Measurements from ENCODE around the gene VEPH1. TPM values are rescaled to one million over a fixed set of nuclear protein-coding genes. Genes with fewer than 3 reads are reported as not detected.

The VEPH1 gene
- total RNA-seq, 5 donors from 2014 or later (not counting 1 experiment from before 2014, with no cell fraction given): 0.33 to 0.67 (median 0.35) TPM; not detected in 2

- H3K9me3 ChIP-seq: no peaks in the 10 kb centered on the region
- no peak overlapping the region for H3K27ac Mint-ChIP-seq
- H3K4me1 ChIP-seq (ENCODE audit: control insufficient read depth in 1 of 2, extremely low read depth in 1 of 2, insufficient read depth in 2 of 2, low read length in 2 of 2): no peaks in the 10 kb centered on the region
- no peak overlapping the region for H3K4me3 Mint-ChIP-seq
- no peak for ATAC-seq (replicated peaks in 1 of 4)
- no peaks in the 10 kb centered on the region for H3K36me3 Mint-ChIP-seq
- no peaks in the 10 kb centered on the region for H3K36me3 ChIP-seq (ENCODE audit: control insufficient read depth in 2 of 2, extremely low read depth in 1 of 2, insufficient read depth in 1 of 2, low read length in 1 of 2)
- H3K27me3 Mint-ChIP-seq: no peaks in the 10 kb centered on the region
- H3K9me3 Mint-ChIP-seq: no peaks in the 10 kb centered on the region
- H3K4me3 ChIP-seq (ENCODE audit: control insufficient read depth in 1 of 2, extremely low read depth in 1 of 2, low read length in 1 of 2): no peak overlapping the region
- ChIA-PET CTCF (no interaction called here), POLR2A (no interaction called here)
- no peak overlapping the region for H3K27ac ChIP-seq (ENCODE audit: low read length)
- DNase-seq: no peak
- H3K27me3 ChIP-seq (replicated peaks in 1 of 2; ENCODE audit: control insufficient read depth in 2 of 2, extremely low read depth in 1 of 2, insufficient read depth in 2 of 2, low read length in 1 of 2): no peaks in the 10 kb centered on the region
- no CpG with 5 or more reads among the region's 1 CpG for WGBS (ENCODE audit: insufficient coverage)
- H3K4me1 Mint-ChIP-seq: no peaks in the 10 kb centered on the region
Observed at GRCh38 chr3:157294491-157294890, 208.7 kb downstream of the VEPH1 start.

GRCh38 chr3:157290766-157291165 lies 212.4 kb downstream of the VEPH1 start:
- CTCF ChIA-PET: no interaction called here
- no peak for ATAC-seq (replicated peaks in 1 of 4)
- Mint-ChIP-seq H3K27me3 (no peaks in the 10 kb centered on the region), H3K9me3 (no peaks in the 10 kb centered on the region), H3K4me3 (no peak overlapping the region), H3K27ac (no peak overlapping the region), H3K36me3 (peaks cover 11% of the 10 kb centered on the region), H3K4me1 (no peaks in the 10 kb centered on the region)
- POLR2A ChIA-PET: no interaction called here
- WGBS (ENCODE audit: insufficient coverage): no CpG with 5 or more reads among the region's 2 CpGs
- no peaks in the 10 kb centered on the region for H3K4me1 ChIP-seq (ENCODE audit: control insufficient read depth in 1 of 2, extremely low read depth in 1 of 2, insufficient read depth in 2 of 2, low read length in 2 of 2)
- H3K36me3 ChIP-seq (ENCODE audit: control insufficient read depth in 2 of 2, extremely low read depth in 1 of 2, insufficient read depth in 1 of 2, low read length in 1 of 2): no peaks in the 10 kb centered on the region
- H3K4me3 ChIP-seq (ENCODE audit: control insufficient read depth in 1 of 2, extremely low read depth in 1 of 2, low read length in 1 of 2): no peak overlapping the region
- no peak overlapping the region for H3K27ac ChIP-seq (ENCODE audit: low read length)
- no peaks in the 10 kb centered on the region for H3K27me3 ChIP-seq (replicated peaks in 1 of 2; ENCODE audit: control insufficient read depth in 2 of 2, extremely low read depth in 1 of 2, insufficient read depth in 2 of 2, low read length in 1 of 2)
- no peak for DNase-seq
- H3K9me3 ChIP-seq: no peaks in the 10 kb centered on the region

- ChIA-PET CTCF (no interaction called here), POLR2A (no interaction called here)
Observed at GRCh38 chr3:157285966-157286365, 217.2 kb downstream of the VEPH1 start.

GRCh38 chr3:157285141-157285540 lies 218.1 kb downstream of the VEPH1 start:
- ATAC-seq (replicated peaks in 1 of 4) (no peak), DNase-seq (no peak)
- Mint-ChIP-seq H3K4me3 (no peak overlapping the region), H3K36me3 (peaks cover 11% of the 10 kb centered on the region), H3K9me3 (no peaks in the 10 kb centered on the region), H3K27me3 (no peaks in the 10 kb centered on the region), H3K4me1 (no peaks in the 10 kb centered on the region), H3K27ac (no peak overlapping the region)
- no peaks in the 10 kb centered on the region for H3K9me3 ChIP-seq
- ChIA-PET POLR2A (no interaction called here), CTCF (no interaction called here)
- no peaks in the 10 kb centered on the region for H3K36me3 ChIP-seq (ENCODE audit: control insufficient read depth in 2 of 2, extremely low read depth in 1 of 2, insufficient read depth in 1 of 2, low read length in 1 of 2)
- 100% methylated on average over 3 of the region's 4 CpGs for WGBS (ENCODE audit: insufficient coverage)
- no peaks in the 10 kb centered on the region for H3K27me3 ChIP-seq (replicated peaks in 1 of 2; ENCODE audit: control insufficient read depth in 2 of 2, extremely low read depth in 1 of 2, insufficient read depth in 2 of 2, low read length in 1 of 2)
- H3K4me1 ChIP-seq (ENCODE audit: control insufficient read depth in 1 of 2, extremely low read depth in 1 of 2, insufficient read depth in 2 of 2, low read length in 2 of 2): no peaks in the 10 kb centered on the region
- no peak overlapping the region for H3K4me3 ChIP-seq (ENCODE audit: control insufficient read depth in 1 of 2, extremely low read depth in 1 of 2, low read length in 1 of 2)
- no peak overlapping the region for H3K27ac ChIP-seq (ENCODE audit: low read length)

More at GRCh38 chr3:157285966-157286365, 217.2 kb downstream of the VEPH1 start:
- Mint-ChIP-seq H3K27ac (no peak overlapping the region), H3K27me3 (no peaks in the 10 kb centered on the region), H3K36me3 (peaks cover 11% of the 10 kb centered on the region), H3K4me1 (no peaks in the 10 kb centered on the region), H3K4me3 (no peak overlapping the region), H3K9me3 (no peaks in the 10 kb centered on the region)
- ATAC-seq (replicated peaks in 1 of 4) (no peak), DNase-seq (no peak)
- no peaks in the 10 kb centered on the region for H3K9me3 ChIP-seq
- H3K27ac ChIP-seq (ENCODE audit: low read length): no peak overlapping the region
- WGBS (ENCODE audit: insufficient coverage): no CpG with 5 or more reads among the region's 2 CpGs
- no peaks in the 10 kb centered on the region for H3K36me3 ChIP-seq (ENCODE audit: control insufficient read depth in 2 of 2, extremely low read depth in 1 of 2, insufficient read depth in 1 of 2, low read length in 1 of 2)
- no peak overlapping the region for H3K4me3 ChIP-seq (ENCODE audit: control insufficient read depth in 1 of 2, extremely low read depth in 1 of 2, low read length in 1 of 2)
- no peaks in the 10 kb centered on the region for H3K4me1 ChIP-seq (ENCODE audit: control insufficient read depth in 1 of 2, extremely low read depth in 1 of 2, insufficient read depth in 2 of 2, low read length in 2 of 2)
- H3K27me3 ChIP-seq (replicated peaks in 1 of 2; ENCODE audit: control insufficient read depth in 2 of 2, extremely low read depth in 1 of 2, insufficient read depth in 2 of 2, low read length in 1 of 2): no peaks in the 10 kb centered on the region

GRCh38 chr3:157284688-157285087 lies 218.5 kb downstream of the VEPH1 start:
- H3K9me3 Mint-ChIP-seq: no peaks in the 10 kb centered on the region
- no peak overlapping the region for H3K27ac Mint-ChIP-seq
- peaks cover 11% of the 10 kb centered on the region for H3K36me3 Mint-ChIP-seq
- Histone ChIP-seq H3K4me3 (ENCODE audit: control insufficient read depth in 1 of 2, extremely low read depth in 1 of 2, low read length in 1 of 2) (no peak overlapping the region), H3K9me3 (no peaks in the 10 kb centered on the region), H3K27ac (ENCODE audit: low read length) (no peak overlapping the region), H3K36me3 (ENCODE audit: control insufficient read depth in 2 of 2, extremely low read depth in 1 of 2, insufficient read depth in 1 of 2, low read length in 1 of 2) (no peaks in the 10 kb centered on the region), H3K4me1 (ENCODE audit: control insufficient read depth in 1 of 2, extremely low read depth in 1 of 2, insufficient read depth in 2 of 2, low read length in 2 of 2) (no peaks in the 10 kb centered on the region), H3K27me3 (replicated peaks in 1 of 2; ENCODE audit: control insufficient read depth in 2 of 2, extremely low read depth in 1 of 2, insufficient read depth in 2 of 2, low read length in 1 of 2) (no peaks in the 10 kb centered on the region)
- DNase-seq (no peak), ATAC-seq (replicated peaks in 1 of 4) (no peak)
- H3K4me1 Mint-ChIP-seq: no peaks in the 10 kb centered on the region
- H3K27me3 Mint-ChIP-seq: no peaks in the 10 kb centered on the region
- no CpG with 5 or more reads among the region's 1 CpG for WGBS (ENCODE audit: insufficient coverage)
- POLR2A ChIA-PET: interaction anchor here in 1 of 2 donors (0.6 kb wide), 1 partner anchor 8 kb away, joined by 4 read pairs; no protein-coding TSS in a partner anchor
- CTCF ChIA-PET: no interaction called here
- H3K4me3 Mint-ChIP-seq: no peak overlapping the region

GRCh38 chr3:157282261-157283191 lies 220.7 kb downstream of the VEPH1 start:
- H3K27ac Mint-ChIP-seq: no peak overlapping the region
- H3K4me3 Mint-ChIP-seq: no peak overlapping the region
- CTCF ChIA-PET: no interaction called here
- H3K4me3 ChIP-seq (ENCODE audit: control insufficient read depth in 1 of 2, extremely low read depth in 1 of 2, low read length in 1 of 2): no peak overlapping the region
- no peak overlapping the region for H3K27ac ChIP-seq (ENCODE audit: low read length)
- H3K27me3 ChIP-seq (replicated peaks in 1 of 2; ENCODE audit: control insufficient read depth in 2 of 2, extremely low read depth in 1 of 2, insufficient read depth in 2 of 2, low read length in 1 of 2): no peaks in the 10 kb centered on the region
- no peaks in the 10 kb centered on the region for H3K36me3 ChIP-seq (ENCODE audit: control insufficient read depth in 2 of 2, extremely low read depth in 1 of 2, insufficient read depth in 1 of 2, low read length in 1 of 2)
- ATAC-seq (replicated peaks in 1 of 4): no peak
- no peaks in the 10 kb centered on the region for H3K4me1 Mint-ChIP-seq
- no peak for DNase-seq
- WGBS (ENCODE audit: insufficient coverage): 80% methylated on average over 1 of the region's 5 CpGs
- no peaks in the 10 kb centered on the region for H3K9me3 Mint-ChIP-seq
- H3K4me1 ChIP-seq (ENCODE audit: control insufficient read depth in 1 of 2, extremely low read depth in 1 of 2, insufficient read depth in 2 of 2, low read length in 2 of 2): no peaks in the 10 kb centered on the region
- no peaks in the 10 kb centered on the region for H3K27me3 Mint-ChIP-seq
- H3K36me3 Mint-ChIP-seq: peaks cover 6% of the 10 kb centered on the region
- POLR2A ChIA-PET: no interaction called here
- no peaks in the 10 kb centered on the region for H3K9me3 ChIP-seq
